Mesangial cell (primary cell): Measurements from ENCODE around the gene RASGRP1. TPM values are rescaled to one million over a fixed set of nuclear protein-coding genes. Genes with fewer than 3 reads are reported as not detected.

Source experiments
- total RNA-seq: library from RNA; depleted of rRNA; stranded (reverse); fragments of >200 nt; gene quantifications from 2 replicates; pipeline ENCODE4 v1.2.3, GENCODE V29; 2015

Gene RASGRP1
- total RNA-seq = 1.0 TPM in 1 of 2 replicates, not detected in the other

DNA sequence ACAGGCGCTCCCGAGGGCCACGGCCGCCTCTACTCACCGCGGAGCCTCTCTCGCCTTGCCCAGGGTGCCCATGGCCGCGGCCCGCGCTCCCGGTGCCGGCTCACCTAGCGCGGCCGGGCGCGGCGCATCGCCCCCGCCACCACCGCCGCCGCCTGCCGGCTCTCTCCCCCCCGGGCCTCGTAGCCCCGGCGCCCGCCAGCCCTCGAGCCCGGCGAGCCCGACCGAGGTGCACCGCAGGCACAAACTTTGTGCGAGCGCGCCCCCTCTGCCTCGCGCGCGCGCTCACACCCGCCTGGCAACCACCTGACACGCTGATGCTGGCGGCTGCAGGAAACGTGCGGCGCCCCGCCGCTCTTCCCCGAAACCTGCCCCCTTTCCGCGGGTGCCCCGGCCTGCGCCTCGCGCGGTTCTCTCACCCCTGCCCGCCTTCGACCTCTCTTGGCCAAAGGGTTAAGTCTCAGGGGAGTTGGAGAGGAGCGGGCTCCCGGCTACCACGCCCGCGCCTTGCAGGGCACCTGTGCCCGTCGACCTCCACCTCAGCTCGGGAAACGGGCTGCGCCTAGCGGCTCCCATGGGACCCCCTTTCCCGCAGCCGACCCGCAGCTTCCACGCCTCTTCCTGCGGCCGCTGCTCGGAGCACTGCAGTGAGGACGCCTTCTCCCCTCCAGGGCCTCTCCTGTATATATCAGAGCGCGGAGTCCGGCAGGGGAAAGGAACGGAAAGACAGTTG, at the start of gene RASGRP1:
RASGRP1 (minus strand) TSS at position 258 of the 730 bp plus-strand sequence; CDS start at position 72, 186 bp downstream.

GRCh38 chr15:38453971-38454695, 110.5 kb downstream of the RASGRP1 start, which contains the start of gene FAM98B:
FAM98B (plus strand) TSS chr15:38454127; CDS start chr15:38454162, 35 bp downstream.

Other genes with a start within 250 kb of the RASGRP1 start
- 3.4 and 4.3 TPM in 2 replicates for gene FAM98B, start 110.7 kb downstream of the RASGRP1 start, total RNA-seq